B cell (primary cell): ENCODE results near the gene TYW1. TPM values are rescaled to one million over a fixed set of nuclear protein-coding genes. Genes with fewer than 3 reads are reported as not detected.
"Not testable (repeated sequence)": the region's sequence is repeated elsewhere in the genome, so short reads cannot be mapped to it uniquely, and the experiment has no call there.

Experiments used
- ATAC-seq: fragments of 200-7000 bp; cut with Tn5 transposase; one replicate; pipeline ENCODE4 v1.10.0; 2021; ENCODE audit warnings: low read depth, mild to moderate bottlenecking, moderate number of reproducible peaks, moderate library complexity
- CTCF ChIA-PET: fragments of 350-600 bp; sonication (Branson Sonifier 250); formaldehyde crosslinking; loops from one replicate; lab custom pipeline; 2021; ENCODE audit warnings: antibody characterized with exemption, inconsistent platforms; lab: Charles Lee
- POLR2A ChIA-PET: fragments of 350-600 bp; sonication (Branson Sonifier 250); formaldehyde crosslinking; loops from one replicate; lab custom pipeline; 2021; ENCODE audit warnings: antibody characterized with exemption; lab: Charles Lee
- DNase-seq: peaks from one replicate; pipeline ENCODE4 v3.0.0; 2013
- H2AFZ ChIP-seq: 2 replicates; pipeline ENCODE4 v1.6.1; 2012; ENCODE audit warnings: mild to moderate bottlenecking, low read depth, low read length; ENCODE audit not compliant: insufficient read depth, poor library complexity, severe bottlenecking
- H3K27ac ChIP-seq, 2 donors: 1 replicate in 1 of 2; 2 replicates in 1 of 2; pipeline ENCODE4 v1.5.1; 2012 to 2013; ENCODE audit warnings: low read length in 2 of 2, mild to moderate bottlenecking in 2 of 2, moderate library complexity in 1 of 2
- H3K27me3 ChIP-seq, 4 experiments: fragments of 200-600 bp in 1 of 4; sonication (generic) in 1 of 4; replicated peaks in 1 of 4; 1 replicate in 2 of 4; 2 replicates in 2 of 4; pipeline versions ENCODE4 v1.6.1 to v1.7.0; 2013 to 2016; ENCODE audit warnings: low read length in 3 of 4, mild to moderate bottlenecking in 2 of 4, mixed read lengths in 1 of 4, moderate library complexity in 1 of 4; ENCODE audit not compliant: insufficient read depth in 4 of 4, control insufficient read depth in 3 of 4; ENCODE audit errors: control extremely low read depth in 1 of 4
- H3K36me3 ChIP-seq, 2 experiments: replicated peaks in 1 of 2; 1 replicate in 1 of 2; 2 replicates in 1 of 2; pipeline versions ENCODE4 v1.6.1 to v1.7.1; 2013; ENCODE audit warnings: low read length in 1 of 2; ENCODE audit not compliant: insufficient read depth in 2 of 2, control insufficient read depth in 1 of 2; ENCODE audit errors: control extremely low read depth in 1 of 2, extremely low read depth in 1 of 2
- H3K4me1 ChIP-seq, 2 donors: fragments of 200-600 bp in 1 of 2; sonication (generic) in 1 of 2; 1 replicate in 1 of 2; 2 replicates in 1 of 2; pipeline versions ENCODE4 v1.5.1 to v1.6.1; 2013 to 2017; ENCODE audit warnings: low read length in 2 of 2; ENCODE audit not compliant: control insufficient read depth in 2 of 2, insufficient read depth in 2 of 2
- H3K4me2 ChIP-seq: replicated peaks from 2 replicates; pipeline ENCODE3; 2012; ENCODE audit warnings: mild to moderate bottlenecking, low read depth, low read length; ENCODE audit not compliant: poor library complexity, severe bottlenecking
- H3K4me3 ChIP-seq, 5 experiments: fragments of 200-600 bp in 1 of 5; sonication (generic) in 1 of 5; 1 replicate in 3 of 5; 2 replicates in 2 of 5; pipeline versions ENCODE4 v1.5.1 to v1.7.0; 2011 to 2016; ENCODE audit warnings: low read length in 4 of 5, mild to moderate bottlenecking in 4 of 5, low read depth in 2 of 5, control low read depth in 1 of 5, moderate library complexity in 1 of 5; ENCODE audit not compliant: insufficient read depth in 1 of 5; ENCODE audit errors: control extremely low read depth in 1 of 5, extremely low read depth in 1 of 5
- H3K79me2 ChIP-seq: fragments of 200-600 bp; sonication (generic); one replicate; pipeline ENCODE4 v1.6.0; 2016; ENCODE audit warnings: low read length; ENCODE audit not compliant: control insufficient read depth, insufficient read depth
- H3K9ac ChIP-seq: fragments of 200-600 bp; sonication (generic); 2 replicates; pipeline ENCODE4 v1.6.1; 2017; ENCODE audit warnings: mild to moderate bottlenecking, low read length, moderate library complexity
- H3K9me3 ChIP-seq, 3 donors: one replicate each; pipeline versions ENCODE4 v1.6.1 to v1.7.1; 2013; ENCODE audit warnings: low read length in 2 of 3; ENCODE audit not compliant: control insufficient read depth in 2 of 3, insufficient read depth in 1 of 3; ENCODE audit errors: control extremely low read depth in 1 of 3
- H4K20me1 ChIP-seq: 2 replicates; pipeline ENCODE4 v1.6.0; 2012; ENCODE audit warnings: mild to moderate bottlenecking, low read length; ENCODE audit not compliant: insufficient read depth, control insufficient read depth, poor library complexity, severe bottlenecking
- H3K27ac Mint-ChIP-seq: one replicate; pipeline ENCODE4 v1.8.0; 2021; ENCODE audit warnings: mixed read lengths
- H3K27me3 Mint-ChIP-seq: one replicate; pipeline ENCODE4 v1.8.0; 2021; ENCODE audit warnings: mixed read lengths
- H3K4me1 Mint-ChIP-seq: one replicate; pipeline ENCODE4 v1.8.0; 2021; ENCODE audit warnings: mixed read lengths
- H3K4me3 Mint-ChIP-seq: one replicate; pipeline ENCODE4 v1.8.0; 2021; ENCODE audit warnings: mixed read lengths
- H3K9me3 Mint-ChIP-seq: one replicate; pipeline ENCODE4 v1.8.0; 2022; ENCODE audit warnings: mixed read lengths; ENCODE audit not compliant: insufficient read depth
- CTCF ChIP-seq: fragments of 200-600 bp; IDR thresholded peaks from one replicate; pipeline ENCODE4 v1.8.0; 2022; ENCODE audit warnings: antibody characterized with exemption, mild to moderate bottlenecking
- WGBS: methylation state at CpG from one replicate; pipeline ENCODE4 v1.1.5; 2013; ENCODE audit warnings: missing lambda C conversion rate; ENCODE audit not compliant: insufficient coverage; 5-methylcytosine and 5-hydroxymethylcytosine counted together
- intact Hi-C: fragments of 100-400 bp; cut with micrococcal nuclease; formaldehyde crosslinking; loops from one replicate; pipeline ENCODE4 v1.10.0; 2022
- polyA plus RNA-seq: library from polyadenylated mRNA; depleted of rRNA; stranded (reverse); fragments of >200 nt; gene quantifications from 2 replicates; pipeline ENCODE4 v1.2.3, GENCODE V29; 2012
- total RNA-seq, 2 donors: library from RNA; stranded (reverse); fragments of 120-200 nt in 1 of 2; gene quantifications; 1 replicate in 1 of 2; 2 replicates in 1 of 2; pipeline versions ENCODE4 v1.2.3 to v1.2.4, GENCODE V29; 2013 to 2022

Gene TYW1
- total and polyA plus RNA-seq, 2 donors (not counting 1 experiment from before 2014, with no cell fraction given): 9.4 to 33.6 TPM

GRCh38 chr7:66994691-66995049, 2.0 kb upstream of the TYW1 start:
- Histone ChIP-seq H3K4me3 (peak overlapping the region; percentile 35 to 83 (median 74)), H2AFZ (peak overlapping the region; percentile 62), H3K27ac (peak overlapping the region; percentile 96 to 99), H3K36me3 (peaks cover 2 to 25% of the 10 kb centered on the region in 2 experiments), H3K79me2 (peaks cover 16% of the 10 kb centered on the region), H3K9ac (peak overlapping the region; percentile 98), H3K4me2 (peak overlapping the region; percentile 67)
- H3K4me1 ChIP-seq, H3K9me3 ChIP-seq, H3K9me3 Mint-ChIP-seq, H4K20me1 ChIP-seq, H3K27me3 ChIP-seq, H3K27me3 Mint-ChIP-seq: not testable (repeated sequence)
- H3K4me3 Mint-ChIP-seq: peak overlapping the region; percentile 98
- DNase-seq: peak; percentile 80
- CTCF ChIA-PET: interaction anchor here (1.0 to 1.6 kb wide), 2 partner anchors 72 to 150 kb away, joined by 3 to 5 read pairs; no protein-coding TSS in a partner anchor
- POLR2A ChIA-PET: interaction anchor here (1.0 to 2.5 kb wide), 5 partner anchors 73 to 880 kb away, joined by 4 to 19 read pairs (median 7); partner anchors contain the start of genes CRCP, RABGEF1 and TMEM248
- peak; percentile 49 for TF ChIP-seq CTCF
- WGBS: 0% methylated on average over 6 of the region's 9 CpGs
- intact Hi-C loops: loop anchor here (1.0 to 10.0 kb wide), 5 partner anchors 150 to 1240 kb away; partner anchors contain the start of genes CRCP, GUSB and KCTD7
- peak overlapping the region; percentile 100 for H3K27ac Mint-ChIP-seq
- peak; percentile 32 for ATAC-seq
- H3K4me1 Mint-ChIP-seq: peaks cover 26% of the 10 kb centered on the region

DNA sequence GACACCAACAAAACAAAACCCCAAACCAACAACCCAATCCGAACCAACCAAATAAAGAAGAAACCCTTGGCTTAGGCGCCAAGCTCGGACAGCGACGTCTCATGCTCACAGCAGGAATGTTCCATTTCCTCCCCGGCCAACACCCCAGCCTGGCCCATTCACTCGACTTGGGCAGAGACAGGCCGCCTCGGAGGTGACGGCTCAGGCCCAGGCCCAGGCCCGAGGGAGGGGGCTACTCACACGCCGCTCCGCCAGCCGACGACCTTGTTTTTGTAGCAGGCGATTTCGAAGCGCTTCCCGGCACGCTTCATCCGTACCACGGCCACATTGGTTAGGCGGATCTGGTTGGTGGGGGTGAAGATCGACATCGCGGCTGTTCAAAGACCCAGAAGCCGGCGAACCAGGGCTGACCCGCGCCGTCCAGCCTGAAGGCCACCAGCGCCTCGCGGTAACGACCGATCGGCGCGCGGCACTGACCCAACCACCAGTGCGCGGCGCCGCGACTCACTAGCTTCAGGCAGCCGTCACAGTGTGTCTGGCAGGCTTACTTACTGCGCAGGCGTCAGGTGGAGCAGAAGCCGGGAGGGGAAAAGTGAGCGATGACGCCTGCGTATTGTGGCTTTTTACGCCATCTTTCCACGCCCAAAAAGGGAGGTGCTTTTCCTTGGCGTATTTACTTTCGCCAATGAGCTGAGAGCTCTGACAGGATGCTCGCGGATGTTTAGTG, 1.4 kb upstream of the TYW1 start, which contains the start of gene SBDS:
Gene SBDS (minus strand): TSS at position 537 of the 727 bp plus-strand sequence. CDS start 169 bp downstream, at position 368.
- ATAC-seq (peak; percentile 58), DNase-seq (peak; percentile 99)
- H3K9me3 ChIP-seq, H4K20me1 ChIP-seq, H3K4me1 ChIP-seq, H3K27me3 Mint-ChIP-seq, H3K27me3 ChIP-seq, H3K9me3 Mint-ChIP-seq: not testable (repeated sequence)
- Histone ChIP-seq H3K36me3 (peaks cover 2 to 26% of the 10 kb centered on the region in 2 experiments), H3K4me2 (peak within 1 kb of the TSS; percentile 67), H3K27ac (peak within 1 kb of the TSS; percentile 96 to 99), H3K9ac (peak within 1 kb of the TSS; percentile 98), H2AFZ (peak within 1 kb of the TSS; percentile 77), H3K4me3 (peak within 1 kb of the TSS; percentile 74 to 88 (median 80)), H3K79me2 (peaks cover 16% of the 10 kb centered on the region)
- intact Hi-C loops: loop anchor here (1.0 to 10.0 kb wide), 4 partner anchors 367 to 1240 kb away; partner anchors contain the start of genes CRCP, GUSB and KCTD7
- ChIA-PET CTCF (interaction anchor here (1.0 to 1.6 kb wide), 2 partner anchors 73 to 151 kb away, joined by 3 to 5 read pairs; no protein-coding TSS in a partner anchor), POLR2A (interaction anchor here (0.6 to 2.5 kb wide), 9 partner anchors 74 to 881 kb away, joined by 3 to 19 read pairs (median 4); partner anchors contain the start of genes CRCP, RABGEF1 and TMEM248)
- peak; percentile 4 for TF ChIP-seq CTCF
- H3K27ac Mint-ChIP-seq: peak within 1 kb of the TSS; percentile 100
- WGBS: under 1% methylated on average over 54 of the region's 59 CpGs
- H3K4me1 Mint-ChIP-seq: peaks cover 26% of the 10 kb centered on the region
- H3K4me3 Mint-ChIP-seq: peak within 1 kb of the TSS; percentile 98
